Hematopoietic multipotent progenitor cell treated with erythropoietin and hydrocortisone succinate and interleukin-3 and kit ligand, for 8 days (in vitro differentiated cells): Measurements from ENCODE around the gene INVS.
"Not testable (repeated sequence)": the region's sequence is repeated elsewhere in the genome, so short reads cannot be mapped to it uniquely, and the experiment has no call there.

Source experiments
- DNase-seq: peaks from one replicate; pipeline ENCODE4 v3.0.0-alpha.2; 2015

The INVS gene

DNA sequence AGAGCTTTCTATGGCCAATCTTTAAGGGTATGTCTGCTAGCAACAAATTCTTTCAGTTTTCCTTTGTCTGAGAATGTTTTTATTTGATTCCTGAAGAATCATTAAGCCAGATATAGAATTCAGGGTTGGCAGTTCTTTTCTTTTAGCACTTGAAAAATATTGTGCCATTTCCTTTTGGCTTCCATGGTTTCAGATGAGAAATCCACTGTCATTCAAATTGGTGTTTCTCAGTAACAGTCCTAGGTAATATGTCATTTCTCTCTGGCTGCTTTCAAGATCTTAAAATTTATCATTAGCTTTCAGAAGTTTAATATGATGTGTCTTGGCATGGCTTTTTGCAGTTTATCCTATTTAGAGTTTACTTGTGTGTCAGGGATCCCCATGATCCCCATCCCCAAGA, 186.0 kb downstream of the INVS start:
- DNase-seq: no peak

DNA sequence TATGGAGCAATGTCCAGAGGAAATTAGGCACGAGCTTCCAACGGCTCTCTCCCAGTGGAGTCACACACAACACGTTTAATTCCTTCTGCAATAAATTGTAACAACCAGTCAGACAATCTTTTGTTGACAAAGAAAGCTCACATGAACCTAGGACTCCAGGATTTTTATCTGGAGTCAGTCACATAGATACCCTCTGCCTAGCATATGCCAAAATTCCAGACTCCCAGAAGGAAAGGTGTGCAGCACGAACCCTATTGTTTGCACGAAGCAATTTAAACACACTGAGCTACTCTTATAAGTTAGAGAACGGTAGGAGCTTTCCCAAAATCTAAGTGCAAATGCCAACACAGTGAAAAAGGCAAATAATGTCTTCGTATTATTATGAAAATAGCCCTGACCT, 186.6 kb downstream of the INVS start:
- no peak for DNase-seq

DNA sequence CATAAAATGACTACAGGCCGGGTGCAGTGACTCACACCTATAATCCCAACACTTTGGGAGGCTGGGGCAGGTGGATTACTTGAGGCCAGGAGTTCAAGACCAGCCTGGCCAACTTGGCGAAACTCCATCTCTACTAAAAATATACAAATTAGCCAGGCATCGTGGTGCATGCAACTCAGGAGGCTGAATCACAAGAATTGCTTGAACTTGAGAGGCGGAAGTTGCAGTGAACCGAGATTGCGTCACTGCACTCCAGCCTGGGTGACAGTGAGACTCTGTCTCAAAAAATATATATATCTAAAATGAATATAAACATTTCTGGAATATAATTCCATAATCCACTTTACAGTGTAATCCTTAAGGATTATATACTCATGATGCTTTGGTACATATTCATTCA, 187.2 kb downstream of the INVS start:
- DNase-seq: no peak

DNA sequence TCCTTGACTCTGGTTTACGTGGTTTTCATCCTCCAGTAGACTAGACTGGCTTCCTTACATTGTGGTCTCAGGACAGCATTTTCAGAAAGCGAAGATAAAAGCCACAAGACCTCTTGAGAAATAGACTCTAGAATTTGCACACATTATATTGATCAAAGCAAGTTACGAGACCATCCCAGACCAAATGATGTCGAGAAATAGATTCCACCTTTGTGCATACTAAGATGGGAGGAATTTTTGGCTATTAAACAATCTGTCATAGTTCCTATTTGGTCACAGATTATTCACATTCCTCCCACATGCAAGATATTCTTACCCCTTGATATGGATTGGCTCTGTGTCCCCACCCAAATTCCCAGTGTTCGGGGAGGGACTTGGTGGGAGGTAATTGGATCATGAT, 188.1 kb downstream of the INVS start:
- DNase-seq: no peak

DNA sequence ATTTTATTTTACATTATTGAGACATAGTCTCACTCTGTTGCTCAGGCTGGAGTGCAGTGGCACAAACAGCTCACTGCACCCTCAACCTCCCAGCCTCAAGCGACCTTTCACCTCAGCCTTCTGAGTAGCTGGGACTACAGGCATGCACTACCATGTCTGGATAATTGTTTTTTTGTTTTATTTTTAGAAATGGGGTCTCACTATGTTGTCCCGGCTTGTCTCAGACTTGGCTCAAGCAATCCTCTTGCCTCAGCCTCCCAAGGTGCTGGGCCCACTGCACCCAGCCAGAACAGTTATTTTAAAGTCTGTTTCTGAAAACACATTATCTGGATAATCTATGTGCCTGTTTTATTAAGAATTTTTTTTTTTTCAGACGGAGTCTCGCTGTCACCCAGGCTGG, 191.7 kb downstream of the INVS start:
- DNase-seq: no peak

DNA sequence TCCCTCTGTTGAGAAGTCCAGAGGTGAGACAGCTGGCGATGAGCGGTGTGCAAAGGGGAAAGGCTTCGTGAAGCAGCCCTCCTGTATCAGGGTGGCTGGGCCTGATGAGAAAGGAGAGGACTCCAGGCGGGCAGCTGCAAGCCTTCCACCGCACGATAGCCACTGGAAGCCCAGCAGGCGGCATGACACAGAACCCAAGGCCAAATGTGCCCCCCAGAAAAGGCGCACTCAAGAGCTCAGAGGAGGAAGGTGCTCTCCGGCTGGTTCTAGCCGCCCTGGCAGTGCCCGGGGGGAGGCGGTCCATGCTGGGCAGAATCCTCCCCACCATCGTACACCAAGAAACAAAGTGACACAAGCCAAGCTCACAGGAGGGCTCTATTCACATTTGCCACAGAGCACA, 193.4 kb downstream of the INVS start:
- no peak for DNase-seq

DNA sequence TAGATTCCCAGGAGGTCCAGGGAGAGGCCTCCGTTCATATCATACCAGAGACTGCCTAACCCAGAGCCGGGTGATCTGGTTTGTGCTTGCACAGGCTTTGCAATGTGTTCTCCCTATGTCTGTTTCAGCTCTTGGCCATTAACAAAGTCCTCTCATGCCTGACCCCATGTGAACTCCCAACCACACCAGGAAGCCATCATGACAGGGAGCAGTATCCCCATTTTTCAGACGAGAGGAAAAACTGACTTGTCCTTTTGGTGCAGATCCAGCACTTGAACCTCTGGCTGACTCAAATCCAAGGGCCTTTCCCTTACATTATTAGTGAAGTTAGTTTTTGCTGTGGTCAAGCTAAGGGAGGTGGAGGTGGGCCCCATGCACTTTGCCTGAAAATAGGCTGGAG, 195.3 kb downstream of the INVS start:
- no peak for DNase-seq

DNA sequence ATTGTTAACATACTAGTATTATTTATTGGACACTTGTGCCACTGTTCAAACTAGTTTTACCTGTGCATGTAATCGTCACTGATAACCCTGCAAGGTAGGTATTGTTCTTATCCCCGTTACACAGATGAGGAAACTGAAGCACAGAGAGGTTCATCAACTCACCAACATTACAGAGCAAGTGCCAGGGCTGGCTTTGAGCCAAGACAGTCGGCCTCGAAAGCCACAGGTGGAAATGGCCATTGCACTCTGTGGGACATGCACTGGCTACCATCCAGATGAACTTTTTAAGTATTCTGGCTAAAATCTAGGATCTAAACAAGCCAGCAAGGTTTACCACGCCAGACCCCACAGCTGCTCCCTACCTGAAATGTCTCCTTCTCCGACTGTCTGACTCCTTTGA, 195.8 kb downstream of the INVS start:
- DNase-seq: peak; percentile 38

DNA sequence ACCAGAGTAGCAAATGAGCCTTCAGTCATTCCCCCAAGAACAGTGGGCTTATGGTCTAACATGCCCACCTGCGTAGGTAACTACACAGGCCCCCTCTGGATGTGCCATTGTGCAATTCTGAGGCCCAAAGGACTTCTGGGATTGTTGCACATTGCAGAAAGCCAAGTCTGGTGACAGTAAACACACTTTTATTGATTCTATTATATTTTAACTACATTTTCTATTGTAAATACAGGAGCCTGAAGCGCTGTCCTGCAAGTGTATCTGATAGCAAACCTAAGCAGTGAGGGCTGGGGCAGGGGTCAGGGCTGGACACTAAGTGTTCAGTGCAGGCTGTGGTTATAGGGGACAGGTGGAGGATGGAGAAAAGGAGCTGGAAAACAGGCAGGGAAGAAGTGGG, 196.2 kb downstream of the INVS start:
- no peak for DNase-seq

DNA sequence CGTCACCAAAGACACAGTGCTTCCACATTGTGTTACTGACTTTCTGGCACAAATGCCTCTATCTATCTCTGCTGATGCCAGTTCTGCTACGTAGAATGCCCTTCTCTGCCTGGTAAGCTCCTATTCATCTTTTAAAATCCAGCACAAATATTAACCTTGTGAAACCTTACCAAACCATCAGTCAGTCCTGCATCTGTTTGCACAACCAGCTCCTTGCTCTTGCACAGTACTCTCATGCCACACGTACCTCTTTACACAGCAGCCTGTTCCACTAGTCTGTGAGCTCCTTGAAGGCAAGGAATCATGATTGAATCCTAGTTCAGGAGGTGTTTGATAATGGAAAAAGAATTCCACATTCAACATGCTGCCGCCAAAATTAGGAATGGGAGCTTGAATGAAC, 197.4 kb downstream of the INVS start:
- DNase-seq: no peak

DNA sequence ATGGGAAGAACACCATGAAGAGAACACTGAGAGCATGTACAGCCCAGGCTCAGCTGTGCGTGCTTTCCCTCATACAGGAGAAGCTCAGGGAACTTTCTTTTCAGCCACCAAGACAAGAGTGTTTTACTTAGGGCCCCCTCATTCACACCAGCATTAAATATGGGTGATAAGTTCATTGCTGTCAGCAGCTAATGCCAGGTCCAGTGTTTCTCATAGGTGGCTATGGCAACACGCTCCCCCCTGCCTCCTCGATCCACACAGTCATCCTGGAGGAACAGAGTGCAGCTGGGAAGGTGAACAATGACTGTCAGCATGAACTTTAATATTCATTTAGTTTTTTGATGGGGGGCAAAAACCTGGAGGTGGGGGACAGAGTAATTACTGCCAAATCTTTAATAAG, 199.3 kb downstream of the INVS start:
- DNase-seq: no peak

DNA sequence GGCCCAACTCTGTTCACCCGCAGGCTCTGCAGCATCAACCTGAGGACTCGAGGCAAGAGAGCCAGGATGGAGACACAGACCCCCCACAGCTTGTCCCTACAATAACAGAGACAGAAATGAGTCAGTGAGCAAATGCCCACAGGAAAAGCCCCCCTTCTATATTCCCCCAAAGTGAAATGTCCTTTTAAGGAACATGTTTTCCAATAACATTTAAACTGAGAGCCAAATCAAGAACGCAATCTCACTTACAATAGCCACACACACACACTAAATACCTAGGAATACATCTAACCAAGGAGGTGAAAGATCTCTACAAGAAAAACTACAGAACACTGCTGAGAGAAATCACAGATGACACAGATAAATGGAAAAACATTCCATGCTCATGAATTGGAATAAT, 204.7 kb downstream of the INVS start:
- DNase-seq: no peak

DNA sequence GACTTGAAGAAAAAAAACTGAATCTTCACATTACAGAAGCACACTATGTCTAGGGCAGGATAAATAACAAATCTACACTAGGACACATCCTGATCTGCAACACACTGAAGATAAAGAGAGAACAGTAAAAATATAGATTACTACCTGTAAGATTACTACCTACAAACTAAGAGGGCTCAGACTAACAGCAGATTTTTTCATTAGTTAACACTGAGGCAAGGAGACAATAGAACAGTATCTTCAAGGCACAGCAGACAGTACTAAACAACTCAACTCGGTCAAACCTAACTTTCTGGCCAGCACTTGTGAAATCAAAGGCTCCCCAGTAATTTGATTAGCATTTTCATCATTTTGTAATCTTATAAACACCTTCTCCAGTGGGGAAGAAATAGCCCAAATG, 207.2 kb downstream of the INVS start:
- no peak for DNase-seq

DNA sequence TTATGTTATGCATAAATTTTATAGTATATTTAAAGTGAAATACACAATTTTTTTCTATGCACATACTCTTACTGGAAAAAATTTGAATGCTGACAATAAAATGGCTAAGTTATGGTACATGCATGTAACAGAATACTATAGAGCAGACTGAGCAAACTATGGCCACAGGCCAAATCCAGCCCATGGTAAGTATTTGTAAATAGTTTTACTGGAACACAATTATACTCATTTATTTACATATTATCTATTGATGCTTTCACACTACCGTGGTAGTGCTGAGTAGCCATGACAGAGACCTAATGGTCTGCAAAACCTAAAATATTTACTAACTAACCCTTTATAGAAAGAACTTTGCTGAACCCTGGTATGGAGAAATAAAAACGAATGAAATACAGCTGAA, 208.0 kb downstream of the INVS start:
- DNase-seq: no peak

DNA sequence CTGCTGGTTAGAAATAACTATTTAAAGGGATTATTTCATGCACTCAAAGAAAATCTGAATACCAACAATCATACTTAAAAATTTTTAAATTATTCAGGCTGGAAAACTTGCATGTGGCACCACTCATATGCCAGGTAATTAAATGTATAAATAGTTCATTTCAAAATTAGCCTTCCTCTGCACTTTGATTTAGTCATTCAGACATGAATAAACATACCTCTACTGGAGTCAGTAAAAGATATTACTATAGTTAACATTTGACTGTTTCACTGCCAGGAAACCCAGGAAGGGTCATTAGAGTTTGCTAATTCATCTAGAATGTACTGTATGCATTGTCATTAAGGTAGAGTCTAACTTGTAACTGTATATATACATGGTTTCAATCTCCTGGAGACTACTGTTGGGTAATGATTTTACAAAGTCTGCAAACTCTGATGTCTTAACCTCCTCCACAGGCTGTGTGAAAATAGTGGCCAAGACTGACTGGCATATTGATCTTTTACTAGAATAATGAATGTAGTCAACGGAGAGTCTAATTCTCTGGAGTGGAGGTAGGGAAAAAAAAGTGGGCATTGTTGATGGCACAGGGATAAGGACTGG, 210.0 kb downstream of the INVS start:
- DNase-seq: no peak

DNA sequence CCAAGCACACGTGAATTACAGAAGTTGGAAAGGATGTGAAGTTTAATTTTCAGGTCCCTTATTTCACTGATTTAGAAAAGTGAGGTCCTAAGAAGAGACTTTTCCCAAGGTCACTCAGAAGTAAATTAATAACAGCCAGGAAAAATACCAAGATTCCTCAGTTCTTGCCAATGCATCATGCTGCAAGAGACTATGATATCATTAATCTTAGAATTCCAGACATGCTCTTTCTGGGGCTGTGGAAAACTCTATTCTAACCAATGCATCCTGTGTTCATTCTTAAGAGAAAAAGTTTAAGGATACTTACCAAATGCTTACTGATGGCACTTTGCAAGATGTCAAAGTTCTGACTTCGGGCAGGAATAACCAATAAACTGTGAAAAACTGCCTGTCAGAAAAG, 210.9 kb downstream of the INVS start:
- no peak for DNase-seq

DNA sequence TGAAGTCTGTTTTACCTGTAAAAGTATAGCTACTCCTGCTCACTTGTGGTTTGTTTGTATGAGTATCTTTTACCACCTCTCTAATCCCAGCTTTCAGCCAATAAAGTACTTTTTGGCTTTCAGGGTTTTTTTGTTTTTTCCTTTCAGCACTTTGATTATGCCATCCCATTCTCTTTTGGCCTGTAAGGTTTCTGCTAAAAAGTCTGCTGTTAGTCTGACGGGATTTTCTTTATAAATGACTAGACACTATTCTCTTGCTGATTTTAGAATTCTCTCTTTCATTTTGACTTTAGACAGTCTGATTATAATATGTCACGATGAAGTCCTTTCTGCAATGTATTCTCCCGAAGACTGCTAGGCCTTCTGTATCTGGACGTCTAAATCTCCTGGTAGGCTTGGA, 216.5 kb downstream of the INVS start:
- DNase-seq: no peak

DNA sequence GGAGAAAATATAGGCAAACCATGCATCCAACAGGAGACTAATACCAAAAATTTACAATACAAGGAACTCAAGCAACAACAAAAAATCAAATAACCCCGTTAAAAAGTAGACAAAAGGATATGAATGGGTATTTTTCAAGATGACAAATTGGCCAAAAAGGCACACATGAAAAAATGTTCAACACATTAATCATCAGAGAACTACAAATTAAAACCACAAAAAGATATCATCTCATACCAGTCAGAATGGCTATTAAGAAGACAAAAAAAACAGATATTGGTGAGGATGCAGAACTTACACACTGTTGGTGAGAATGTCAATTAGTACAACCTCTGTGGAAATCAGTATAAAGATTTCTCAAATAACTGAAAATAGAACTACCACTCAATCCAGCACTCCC, 218.7 kb downstream of the INVS start:
- DNase-seq: no peak

DNA sequence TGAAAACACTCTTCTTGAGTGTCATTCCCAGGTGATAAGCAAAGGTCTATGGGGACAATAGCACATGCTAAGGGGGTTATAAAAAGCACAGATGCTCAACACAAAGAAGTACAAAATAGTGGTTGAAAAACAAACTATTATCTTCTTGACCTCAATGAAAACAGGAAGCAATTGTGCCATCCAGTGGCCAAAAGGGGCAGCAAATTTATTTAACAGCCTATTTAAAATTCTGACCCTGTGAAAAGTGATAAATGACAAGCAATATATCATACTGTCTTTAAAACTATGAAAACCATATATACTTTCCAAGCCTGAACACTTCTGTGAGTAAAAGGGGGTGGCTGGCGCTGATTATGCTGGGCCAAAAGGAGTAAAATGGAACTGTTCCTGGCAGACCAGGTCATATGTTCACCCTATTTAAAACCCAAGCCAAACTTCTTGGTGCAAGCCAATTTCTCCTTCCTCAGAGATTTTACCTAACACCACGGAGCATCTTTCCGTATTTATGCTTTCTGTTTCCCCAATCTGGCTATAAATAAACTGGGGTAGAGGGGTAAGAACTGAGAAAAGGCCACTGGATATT, 224.0 kb downstream of the INVS start:
- peak; percentile 76 for DNase-seq

DNA sequence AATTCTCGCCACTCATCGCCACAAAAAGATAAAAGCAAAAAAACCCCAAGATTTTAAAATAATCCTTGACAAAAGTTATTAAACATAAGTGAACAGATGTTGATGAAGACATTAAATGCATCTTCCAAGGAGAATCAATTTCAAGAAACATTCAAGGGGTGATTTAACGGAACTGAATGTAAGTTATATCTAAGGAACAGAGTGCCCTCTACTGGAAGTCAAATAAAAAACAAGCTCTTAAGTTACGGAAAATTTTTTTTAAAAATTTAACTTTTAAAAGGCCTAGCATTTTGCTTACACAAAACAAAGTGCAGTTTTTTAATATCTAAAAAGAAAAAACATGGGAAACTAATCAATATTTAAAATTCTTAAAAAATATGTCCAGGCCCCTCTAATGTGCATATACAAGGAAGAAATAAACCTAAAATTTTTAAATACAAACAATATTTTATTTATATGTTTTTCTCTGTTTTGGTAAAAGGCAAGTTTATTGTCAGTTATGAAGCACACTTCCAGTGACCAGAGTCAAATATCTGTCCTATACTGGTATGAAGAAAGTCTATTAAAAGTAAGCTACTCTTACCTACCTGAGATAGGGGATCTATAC, 225.7 kb downstream of the INVS start:
- peak; percentile 54 for DNase-seq

DNA sequence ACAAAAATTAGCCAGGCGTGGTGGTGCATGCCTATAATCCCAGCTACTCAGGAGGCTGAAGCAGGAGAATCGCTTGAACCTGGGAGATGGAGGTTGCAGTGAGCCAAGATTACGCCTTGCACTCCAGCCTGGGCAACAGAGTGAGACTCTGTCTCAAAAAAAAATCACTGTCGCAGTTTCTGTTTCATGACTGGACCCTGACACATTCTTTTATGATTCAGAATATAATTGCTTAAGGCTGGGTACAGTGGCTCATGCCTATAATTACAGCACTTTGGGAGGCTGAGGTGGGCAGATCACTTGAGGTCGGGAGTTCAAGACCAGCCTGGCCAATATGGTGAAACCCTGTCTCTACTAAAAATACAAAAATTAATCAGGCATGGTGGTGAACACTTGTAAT, 239.7 kb downstream of the INVS start:
- DNase-seq: not testable (repeated sequence)

DNA sequence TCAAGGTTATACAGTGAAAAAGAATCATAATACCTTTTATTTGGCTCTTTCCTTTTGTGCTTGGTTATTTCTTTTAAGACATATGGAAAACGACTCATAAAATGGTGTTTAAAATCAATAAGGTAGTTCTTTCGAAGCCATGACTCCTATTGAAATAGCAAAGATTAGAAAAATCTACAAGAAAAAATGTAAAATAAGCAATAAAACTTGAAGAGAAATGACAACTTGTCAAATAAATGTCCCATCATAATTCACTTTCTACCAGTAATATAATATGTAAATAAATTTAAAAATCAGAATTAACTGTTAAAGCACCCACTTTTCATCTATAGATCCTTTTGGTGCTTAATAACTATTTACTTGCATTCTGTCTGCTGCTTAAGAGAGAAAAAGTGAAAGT, 241.2 kb downstream of the INVS start:
- DNase-seq: no peak

DNA sequence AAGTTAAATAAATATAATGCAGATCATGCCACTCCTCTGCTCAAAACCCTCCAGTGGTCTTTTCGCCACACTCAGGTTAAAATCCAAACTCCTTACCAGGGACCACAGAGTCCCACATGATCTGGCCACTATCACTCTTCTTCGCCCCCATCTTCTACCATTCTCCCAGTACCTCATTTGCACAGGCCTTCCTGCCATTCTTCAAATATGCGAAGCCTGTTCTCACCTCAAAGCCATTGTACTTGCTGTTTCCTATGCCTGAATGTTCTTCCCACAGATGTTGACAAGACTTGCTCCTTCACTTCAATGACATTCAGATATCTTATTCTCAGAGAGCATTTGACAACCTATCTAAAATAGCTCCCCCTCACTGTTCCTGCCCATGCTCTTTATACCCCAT, 242.8 kb downstream of the INVS start:
- DNase-seq: no peak

DNA sequence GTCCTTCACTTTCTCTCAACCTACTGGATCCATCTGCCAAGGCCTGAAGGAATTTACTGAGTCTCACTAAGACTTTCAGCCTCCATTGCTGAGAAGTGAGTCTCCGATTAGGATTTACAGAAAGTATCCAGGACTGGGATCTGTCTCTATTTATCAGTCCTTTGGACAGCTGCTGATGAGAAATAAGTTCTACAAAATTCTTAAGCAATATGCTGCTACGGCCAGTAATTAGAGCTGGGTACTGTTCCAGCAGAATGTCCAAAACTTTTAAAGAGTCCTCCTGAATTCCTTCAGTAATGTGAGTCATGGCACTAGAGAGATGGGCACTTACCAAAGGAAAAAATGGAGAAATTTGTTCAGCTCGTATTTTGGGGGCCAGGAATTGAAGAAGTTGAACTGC, 247.8 kb downstream of the INVS start:
- DNase-seq: no peak

DNA sequence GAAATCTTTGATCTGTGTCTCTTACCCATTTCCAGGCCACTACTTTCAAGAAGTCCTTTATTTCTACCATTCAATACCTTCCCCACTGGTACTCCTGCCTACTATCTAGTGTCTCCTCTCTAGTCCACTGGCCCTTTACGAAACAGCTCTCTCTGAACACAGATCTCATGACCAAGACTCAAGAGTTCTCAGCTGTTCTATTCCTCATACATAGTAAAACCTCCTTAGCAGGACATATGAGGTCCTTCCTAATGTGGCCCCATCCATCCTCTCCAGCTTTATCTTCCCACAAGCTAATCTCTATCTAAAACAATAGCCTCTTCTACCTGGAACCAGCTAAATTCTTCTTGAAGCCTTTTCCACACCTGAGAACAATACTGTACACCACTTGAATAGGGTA, 251.1 kb downstream of the INVS start:
- no peak for DNase-seq
